Measurements from ENCODE around the gene SDF2L1.
"Not testable (repeated sequence)": the region's sequence is repeated elsewhere in the genome, so short reads cannot be mapped to it uniquely, and the experiment has no call there.

The SDF2L1 gene

DNA sequence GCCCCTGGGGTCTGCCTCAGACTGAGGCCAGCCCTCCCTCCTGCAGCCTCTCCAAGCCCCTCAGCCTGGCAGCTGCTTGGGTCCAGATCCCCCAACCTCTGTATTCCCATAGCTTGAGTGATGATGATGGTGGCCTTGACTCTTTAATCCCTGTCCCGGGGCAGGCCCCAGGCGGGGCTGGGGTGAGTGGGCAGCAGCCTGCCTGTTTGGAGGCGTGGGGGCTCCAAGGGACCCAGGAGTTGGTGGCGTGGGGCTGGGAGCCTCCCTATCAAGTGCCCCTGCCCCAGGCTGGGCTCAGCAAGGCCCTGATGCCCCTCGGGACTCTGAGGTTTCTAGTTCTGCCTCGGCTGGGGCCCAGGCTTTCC is 46.2 kb downstream of the SDF2L1 start:
- peaks cover 33% of the 10 kb centered on the region for H3K36me3 ChIP-seq (ENCODE audit: control insufficient read depth, insufficient read depth, low read length)
- H3K27me3 ChIP-seq (ENCODE audit: control insufficient read depth, insufficient read depth, low read length), result no peaks in the 10 kb centered on the region

DNA sequence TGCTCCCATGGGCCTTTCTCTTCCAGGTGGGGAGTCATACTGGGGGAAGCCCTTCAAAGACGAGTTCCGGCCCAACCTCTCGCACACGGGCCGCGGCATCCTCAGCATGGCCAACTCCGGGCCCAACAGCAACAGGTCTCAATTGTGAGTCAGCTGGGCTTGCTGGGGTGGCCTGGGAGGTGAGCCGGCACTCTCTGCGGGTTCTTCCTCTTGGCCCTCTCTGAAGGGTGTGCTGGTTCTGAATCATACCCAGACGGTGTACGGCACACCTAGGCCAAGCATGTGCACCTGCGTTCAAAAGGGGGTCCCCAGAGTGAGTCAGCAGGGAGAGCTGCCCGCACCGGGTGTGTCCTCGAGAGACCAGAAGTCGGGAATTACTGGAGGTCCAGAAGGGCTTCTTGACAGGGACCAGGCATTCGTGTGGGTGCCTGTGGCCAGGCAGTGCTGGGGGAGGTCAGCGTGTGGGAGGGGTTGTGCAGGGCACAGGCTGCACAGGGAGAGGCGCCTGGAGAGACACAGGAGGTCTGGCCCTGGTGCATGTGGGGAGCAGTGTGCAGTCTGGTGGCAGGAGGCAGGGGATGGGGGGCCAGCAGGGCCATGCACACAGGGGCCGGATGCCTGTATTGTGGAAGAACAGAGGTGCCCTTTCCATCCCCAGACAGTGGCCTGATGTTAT is 46.7 kb downstream of the SDF2L1 start:
- no peak overlapping the region for H3K4me3 ChIP-seq (ENCODE audit: low read depth, low read length)
- no peaks in the 10 kb centered on the region for H3K9me3 ChIP-seq (ENCODE audit: control insufficient read depth, insufficient read depth, low read length)
- peaks cover 38% of the 10 kb centered on the region for H3K36me3 ChIP-seq (ENCODE audit: control insufficient read depth, insufficient read depth, low read length)
- no peaks in the 10 kb centered on the region for H3K4me1 ChIP-seq (ENCODE audit: control insufficient read depth, insufficient read depth, low read length)
- no peaks in the 10 kb centered on the region for H3K27me3 ChIP-seq (ENCODE audit: control insufficient read depth, insufficient read depth, low read length)
- no peak overlapping the region for H3K9ac ChIP-seq (ENCODE audit: low read depth, low read length)

More for the DNA sequence above, 46.2 kb downstream of the SDF2L1 start:
- Histone ChIP-seq H3K9ac (ENCODE audit: low read depth, low read length) (no peak overlapping the region), H3K9me3 (ENCODE audit: control insufficient read depth, insufficient read depth, low read length) (no peaks in the 10 kb centered on the region), H3K4me1 (ENCODE audit: control insufficient read depth, insufficient read depth, low read length) (no peaks in the 10 kb centered on the region), H3K4me3 (ENCODE audit: low read depth, low read length) (no peak overlapping the region)

DNA sequence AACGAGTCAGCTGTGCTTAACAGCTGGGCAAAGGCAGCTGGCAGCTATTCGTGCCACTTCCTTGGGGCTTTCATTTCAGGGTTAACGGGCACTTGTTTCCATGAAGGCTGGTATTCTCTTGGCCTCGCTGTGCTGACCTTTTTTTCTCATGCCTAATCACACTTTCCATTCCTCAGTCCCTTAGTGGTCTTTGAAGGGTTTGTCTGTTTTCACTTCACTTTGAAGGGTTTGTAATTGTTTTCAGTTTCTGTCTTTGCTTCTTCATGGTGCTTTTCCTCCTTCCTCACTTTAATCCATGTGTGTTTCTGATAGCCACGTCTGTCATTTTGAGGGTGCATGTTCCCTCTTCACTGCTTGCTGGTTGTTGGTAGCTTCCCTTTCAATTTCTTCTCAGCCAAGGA is 48.3 kb downstream of the SDF2L1 start:
- H3K9me3 ChIP-seq (ENCODE audit: control insufficient read depth, insufficient read depth, low read length), result no peaks in the 10 kb centered on the region
- H3K9ac ChIP-seq (ENCODE audit: low read depth, low read length), result no peak overlapping the region
- H3K27me3 ChIP-seq (ENCODE audit: control insufficient read depth, insufficient read depth, low read length), result no peaks in the 10 kb centered on the region
- no peaks in the 10 kb centered on the region for H3K4me1 ChIP-seq (ENCODE audit: control insufficient read depth, insufficient read depth, low read length)
- no peak overlapping the region for H3K4me3 ChIP-seq (ENCODE audit: low read depth, low read length)
- peaks cover 45% of the 10 kb centered on the region for H3K36me3 ChIP-seq (ENCODE audit: control insufficient read depth, insufficient read depth, low read length)

DNA sequence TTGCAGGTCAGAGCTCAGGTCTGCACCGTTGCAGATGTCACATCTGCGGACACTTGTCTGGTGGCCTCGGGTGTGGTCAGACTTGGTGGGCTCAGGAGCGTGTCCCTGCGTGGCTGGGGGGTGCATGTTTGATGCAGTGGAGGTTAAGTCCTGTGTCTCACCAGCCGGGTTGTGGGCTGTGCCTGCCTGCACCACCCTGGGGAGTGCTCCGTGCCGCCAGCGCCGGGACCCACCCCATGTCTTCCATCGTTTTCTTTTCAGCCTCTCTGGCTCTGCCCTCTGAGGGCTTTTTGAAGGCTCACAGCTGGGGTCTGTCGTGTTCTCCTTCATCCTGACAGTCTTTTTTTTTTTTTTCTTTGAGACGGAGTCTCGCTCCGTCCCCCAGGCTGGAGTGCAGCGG is 49.7 kb downstream of the SDF2L1 start:
- Histone ChIP-seq H3K9me3 (ENCODE audit: control insufficient read depth, insufficient read depth, low read length) (no peaks in the 10 kb centered on the region), H3K4me1 (ENCODE audit: control insufficient read depth, insufficient read depth, low read length) (no peaks in the 10 kb centered on the region), H3K9ac (ENCODE audit: low read depth, low read length) (no peak overlapping the region), H3K36me3 (ENCODE audit: control insufficient read depth, insufficient read depth, low read length) (peaks cover 47% of the 10 kb centered on the region), H3K27me3 (ENCODE audit: control insufficient read depth, insufficient read depth, low read length) (no peaks in the 10 kb centered on the region), H3K4me3 (ENCODE audit: low read depth, low read length) (no peak overlapping the region)

DNA sequence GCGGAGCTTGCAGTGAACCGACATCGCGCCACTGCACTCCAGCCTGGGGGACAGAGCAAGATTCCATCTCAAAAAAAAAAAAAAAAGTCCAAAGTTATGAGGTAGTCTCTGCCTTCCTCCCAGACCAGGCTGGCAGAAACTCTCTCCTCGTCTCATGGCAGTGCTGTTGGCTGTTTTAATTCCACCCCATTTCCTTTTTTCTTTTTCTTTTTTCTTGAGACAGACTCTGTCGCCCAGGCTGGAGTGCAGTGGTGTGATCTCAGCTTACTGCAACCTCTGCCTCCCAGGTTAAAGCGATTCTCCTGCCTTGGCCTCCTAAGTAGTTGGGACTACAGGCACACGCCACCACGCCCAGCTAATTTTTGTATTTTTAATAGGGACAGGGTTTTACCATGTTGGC is 50.8 kb downstream of the SDF2L1 start:
- H3K4me1 ChIP-seq (ENCODE audit: control insufficient read depth, insufficient read depth, low read length), result not testable (repeated sequence)
- peaks cover 49% of the 10 kb centered on the region for H3K36me3 ChIP-seq (ENCODE audit: control insufficient read depth, insufficient read depth, low read length)

DNA sequence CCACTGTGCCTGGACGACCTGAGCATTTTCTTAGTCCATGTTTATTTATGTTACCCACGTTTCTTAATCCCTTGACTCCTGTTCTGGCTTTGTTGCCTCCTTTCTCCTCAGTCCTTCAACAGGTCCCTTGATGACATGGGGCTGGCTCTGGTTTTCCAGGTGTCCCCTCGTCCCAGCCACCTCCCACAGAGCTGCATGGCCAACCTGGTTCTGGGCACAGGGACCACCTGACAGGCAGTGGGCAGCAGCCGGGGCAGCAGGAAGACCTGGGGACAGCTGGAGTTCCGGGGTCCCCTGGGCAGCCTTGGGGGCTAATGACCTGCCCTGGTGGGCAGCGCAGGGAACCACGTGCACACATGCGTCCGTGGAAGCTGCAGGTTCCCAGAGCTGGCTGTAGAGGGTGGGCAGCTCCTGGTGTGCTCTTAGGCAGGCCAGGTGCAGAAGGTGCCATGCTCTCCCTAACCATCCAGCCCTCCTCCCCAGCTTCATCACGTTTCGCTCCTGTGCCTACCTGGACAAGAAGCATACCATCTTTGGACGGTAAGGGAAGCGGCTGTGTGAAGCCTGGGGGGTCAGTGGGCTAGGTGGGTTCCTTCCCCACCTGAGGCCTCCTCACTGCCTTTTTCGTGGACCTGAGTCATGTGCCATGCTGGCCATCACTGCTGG is 51.4 kb downstream of the SDF2L1 start:
- H3K9ac ChIP-seq (ENCODE audit: low read depth, low read length), result no peak overlapping the region
- H3K36me3 ChIP-seq (ENCODE audit: control insufficient read depth, insufficient read depth, low read length), result peaks cover 43% of the 10 kb centered on the region
- no peak overlapping the region for H3K4me3 ChIP-seq (ENCODE audit: low read depth, low read length)
- H3K4me1 ChIP-seq (ENCODE audit: control insufficient read depth, insufficient read depth, low read length), result no peaks in the 10 kb centered on the region
- no peaks in the 10 kb centered on the region for H3K27me3 ChIP-seq (ENCODE audit: control insufficient read depth, insufficient read depth, low read length)
- H3K9me3 ChIP-seq (ENCODE audit: control insufficient read depth, insufficient read depth, low read length), result no peaks in the 10 kb centered on the region

More for the DNA sequence above, 50.8 kb downstream of the SDF2L1 start:
- H3K27me3 ChIP-seq (ENCODE audit: control insufficient read depth, insufficient read depth, low read length); H3K9me3 ChIP-seq (ENCODE audit: control insufficient read depth, insufficient read depth, low read length); H3K4me3 ChIP-seq (ENCODE audit: low read depth, low read length); H3K9ac ChIP-seq (ENCODE audit: low read depth, low read length): not testable (repeated sequence)

Measured in iPS-15b (cell line).